Neural progenitor cell (in vitro differentiated cells): Measurements from ENCODE around the gene ABTB2.

Experiments
- EZH2 ChIP-seq: fragments of 200-600 bp; sonication (generic); IDR thresholded peaks from 2 replicates; pipeline ENCODE4 v1.6.1; 2017; ENCODE audit warnings: antibody characterized with exemption, mild to moderate bottlenecking, moderate library complexity
- EZH2phosphoT487 ChIP-seq: fragments of 200-600 bp; sonication (generic); IDR thresholded peaks from 2 replicates; pipeline ENCODE4 v1.6.1; 2017; ENCODE audit warnings: antibody characterized with exemption
- TF ChIP-seq, protein P1 (sequence below): fragments of 200-600 bp; sonication (generic); IDR thresholded peaks from 2 replicates; pipeline ENCODE4 v1.5.1; 2017; ENCODE audit warnings: antibody characterized with exemption, mild to moderate bottlenecking

DNA sequence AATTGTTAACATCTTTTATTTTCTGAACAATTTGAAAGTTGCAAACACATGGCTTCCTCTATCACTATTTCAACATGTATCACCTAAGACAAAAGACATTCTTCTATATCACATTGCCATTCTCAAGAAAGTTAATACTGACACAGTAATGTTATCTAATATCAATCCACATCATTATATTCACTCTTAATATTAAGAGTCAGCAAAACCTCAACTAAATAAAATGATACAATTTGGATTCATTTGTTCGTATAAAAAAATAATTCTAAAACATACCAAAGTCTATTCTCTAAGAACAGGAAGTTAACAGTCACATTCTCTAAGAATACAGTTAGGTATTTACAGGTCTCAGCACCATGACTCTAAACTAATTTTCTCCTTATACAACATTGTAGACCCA is 52.0 kb downstream of the ABTB2 start:
- TF ChIP-seq EZH2phosphoT487 (no peak), EZH2 (no peak)
- TF ChIP-seq, protein P1, sequence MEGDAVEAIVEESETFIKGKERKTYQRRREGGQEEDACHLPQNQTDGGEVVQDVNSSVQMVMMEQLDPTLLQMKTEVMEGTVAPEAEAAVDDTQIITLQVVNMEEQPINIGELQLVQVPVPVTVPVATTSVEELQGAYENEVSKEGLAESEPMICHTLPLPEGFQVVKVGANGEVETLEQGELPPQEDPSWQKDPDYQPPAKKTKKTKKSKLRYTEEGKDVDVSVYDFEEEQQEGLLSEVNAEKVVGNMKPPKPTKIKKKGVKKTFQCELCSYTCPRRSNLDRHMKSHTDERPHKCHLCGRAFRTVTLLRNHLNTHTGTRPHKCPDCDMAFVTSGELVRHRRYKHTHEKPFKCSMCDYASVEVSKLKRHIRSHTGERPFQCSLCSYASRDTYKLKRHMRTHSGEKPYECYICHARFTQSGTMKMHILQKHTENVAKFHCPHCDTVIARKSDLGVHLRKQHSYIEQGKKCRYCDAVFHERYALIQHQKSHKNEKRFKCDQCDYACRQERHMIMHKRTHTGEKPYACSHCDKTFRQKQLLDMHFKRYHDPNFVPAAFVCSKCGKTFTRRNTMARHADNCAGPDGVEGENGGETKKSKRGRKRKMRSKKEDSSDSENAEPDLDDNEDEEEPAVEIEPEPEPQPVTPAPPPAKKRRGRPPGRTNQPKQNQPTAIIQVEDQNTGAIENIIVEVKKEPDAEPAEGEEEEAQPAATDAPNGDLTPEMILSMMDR: no peak
